SK-N-SH treated with all-trans-retinoic acid at 6 μM for 48 hours (cell line): ENCODE measurements around the gene NHS.

Experiments
- ARNTL ChIP-seq: fragments of 450-650 bp; formaldehyde crosslinking; IDR thresholded peaks from 2 replicates; pipeline ENCODE4 v1.5.0; 2020; ENCODE audit warnings: low read depth, mild to moderate bottlenecking, moderate library complexity, borderline replicate concordance
- RARB ChIP-seq: fragments of 250-450 bp; sonication (Bioruptor Pico); IDR thresholded peaks from 2 replicates; pipeline ENCODE4 v1.8.0; 2021; ENCODE audit warnings: mild to moderate bottlenecking, moderate library complexity

GRCh38 chrX:17377091-17377717 is 2.2 kb downstream of the NHS start:
- TF ChIP-seq ARNTL (CRISPR knock-in tag), result no peak
- no peak for TF ChIP-seq RARB (CRISPR knock-in tag)
